ENCODE data around the gene PLEKHG4B. TPM values are rescaled to one million over a fixed set of nuclear protein-coding genes. Genes with fewer than 3 reads are reported as not detected.

Gene PLEKHG4B
- total RNA-seq, 1 experiment from 2014 or later: 0.02 TPM

DNA sequence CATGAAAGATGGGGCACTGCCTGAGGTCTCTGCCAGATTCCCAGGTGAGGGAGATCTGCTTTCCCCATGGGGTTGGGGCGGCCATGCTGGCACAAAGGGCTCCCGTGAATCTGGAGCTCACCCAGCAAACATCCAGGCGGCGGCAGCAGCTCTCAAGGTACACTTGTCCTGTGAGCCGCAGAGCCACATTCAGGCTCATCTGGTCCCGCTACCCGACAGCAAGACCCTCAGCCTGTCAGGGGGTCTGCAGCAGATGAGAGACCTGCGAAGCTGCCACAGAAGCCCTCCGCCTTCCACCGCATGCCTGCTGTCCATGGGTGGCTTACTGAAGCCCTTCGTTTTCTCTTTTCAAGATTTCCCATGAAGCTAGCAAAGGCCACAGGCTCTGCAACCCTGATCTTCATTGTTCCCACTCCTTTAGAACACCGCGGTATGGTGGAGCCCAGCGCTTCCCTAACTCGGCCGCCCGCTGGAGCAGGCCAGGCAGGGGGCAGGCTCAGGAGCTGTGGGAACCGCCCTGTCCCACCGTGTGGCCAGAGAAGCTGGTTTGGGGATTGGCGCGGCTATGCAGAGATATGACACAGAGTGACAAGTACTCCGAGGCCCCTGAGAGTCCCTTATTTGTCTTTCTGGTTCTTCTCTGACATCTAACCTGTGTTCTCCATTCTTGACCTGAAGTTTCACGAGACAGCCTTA is 108.1 kb downstream of the PLEKHG4B start:
- no peak for DNase-seq (ENCODE audit: low read depth, low spot score)
- no peaks in the 10 kb centered on the region for H3K4me1 ChIP-seq (ENCODE audit: control insufficient read depth in 1 of 2, insufficient read depth in 2 of 2, low read length in 2 of 2)
- no peaks in the 10 kb centered on the region for H3K27me3 ChIP-seq (ENCODE audit: insufficient read depth, low read length)
- no peak overlapping the region for H2AFZ ChIP-seq (ENCODE audit: low read depth, low read length, poor library complexity, severe bottlenecking)
- no peaks in the 10 kb centered on the region for H3K79me2 ChIP-seq (ENCODE audit: insufficient read depth, low read length)
- H3K27ac ChIP-seq (ENCODE audit: low read depth, low read length): no peak overlapping the region
- ChIA-PET CTCF (no interaction called here), POLR2A (no interaction called here), RAD21 (ENCODE audit: low non-redundant PET in 1 of 2, low total read pairs in 2 of 2, uncharacterized antibody in 2 of 2, unreplicated experiment in 2 of 2) (no interaction called here)
- no peaks in the 10 kb centered on the region for H3K9me3 ChIP-seq (ENCODE audit: control insufficient read depth in 1 of 2, insufficient read depth in 1 of 2, low read depth in 1 of 2, low read length in 2 of 2)
- no peak overlapping the region for H3K9ac ChIP-seq (ENCODE audit: low read length)
- H4K20me1 ChIP-seq (ENCODE audit: insufficient read depth): no peaks in the 10 kb centered on the region
- intact Hi-C loops (cut with micrococcal nuclease): no loop called here
- ATAC-seq: no peak
- no TSS peak for BruUV-seq (replicated peaks)
- no peak overlapping the region for H3K4me2 ChIP-seq (ENCODE audit: low read length)
- no peak overlapping the region for H3K4me3 ChIP-seq (replicated peaks in 1 of 2; ENCODE audit: low read depth in 1 of 2, low read length in 2 of 2)
- no peaks in the 10 kb centered on the region for H3K9me2 ChIP-seq (ENCODE audit: insufficient read depth)
- TF ChIP-seq CBX3 (IDR thresholded peaks at IDR 0.05; ENCODE audit: low read depth) (no peak), SRF (IDR thresholded peaks at IDR 0.05; ENCODE audit: low read depth) (no peak), ZNF274 (IDR thresholded peaks at IDR 0.05; ENCODE audit: low read depth, low read length) (no peak), SIN3A (IDR thresholded peaks at IDR 0.05; ENCODE audit: low read depth) (no peak), EZH2phosphoT487 (IDR thresholded peaks at IDR 0.05; ENCODE audit: borderline replicate concordance) (no peak), SP1 (IDR thresholded peaks at IDR 0.05; ENCODE audit: low read depth) (no peak)
- TF ChIP-seq, protein P1, sequence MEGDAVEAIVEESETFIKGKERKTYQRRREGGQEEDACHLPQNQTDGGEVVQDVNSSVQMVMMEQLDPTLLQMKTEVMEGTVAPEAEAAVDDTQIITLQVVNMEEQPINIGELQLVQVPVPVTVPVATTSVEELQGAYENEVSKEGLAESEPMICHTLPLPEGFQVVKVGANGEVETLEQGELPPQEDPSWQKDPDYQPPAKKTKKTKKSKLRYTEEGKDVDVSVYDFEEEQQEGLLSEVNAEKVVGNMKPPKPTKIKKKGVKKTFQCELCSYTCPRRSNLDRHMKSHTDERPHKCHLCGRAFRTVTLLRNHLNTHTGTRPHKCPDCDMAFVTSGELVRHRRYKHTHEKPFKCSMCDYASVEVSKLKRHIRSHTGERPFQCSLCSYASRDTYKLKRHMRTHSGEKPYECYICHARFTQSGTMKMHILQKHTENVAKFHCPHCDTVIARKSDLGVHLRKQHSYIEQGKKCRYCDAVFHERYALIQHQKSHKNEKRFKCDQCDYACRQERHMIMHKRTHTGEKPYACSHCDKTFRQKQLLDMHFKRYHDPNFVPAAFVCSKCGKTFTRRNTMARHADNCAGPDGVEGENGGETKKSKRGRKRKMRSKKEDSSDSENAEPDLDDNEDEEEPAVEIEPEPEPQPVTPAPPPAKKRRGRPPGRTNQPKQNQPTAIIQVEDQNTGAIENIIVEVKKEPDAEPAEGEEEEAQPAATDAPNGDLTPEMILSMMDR (IDR thresholded peaks at IDR 0.05 in 2 of 3, conservative IDR thresholded peaks at IDR 0.05 in 1 of 3; ENCODE audit: borderline replicate concordance in 1 of 3, insufficient read depth in 1 of 3, low read depth in 2 of 3, low read length in 2 of 3): no peak
- peaks cover 0 to 5% of the 10 kb centered on the region in 2 experiments; a peak in 2 of 4 replicates for H3K36me3 ChIP-seq (ENCODE audit: control insufficient read depth in 1 of 2, insufficient read depth in 2 of 2, low read length in 2 of 2)

DNA sequence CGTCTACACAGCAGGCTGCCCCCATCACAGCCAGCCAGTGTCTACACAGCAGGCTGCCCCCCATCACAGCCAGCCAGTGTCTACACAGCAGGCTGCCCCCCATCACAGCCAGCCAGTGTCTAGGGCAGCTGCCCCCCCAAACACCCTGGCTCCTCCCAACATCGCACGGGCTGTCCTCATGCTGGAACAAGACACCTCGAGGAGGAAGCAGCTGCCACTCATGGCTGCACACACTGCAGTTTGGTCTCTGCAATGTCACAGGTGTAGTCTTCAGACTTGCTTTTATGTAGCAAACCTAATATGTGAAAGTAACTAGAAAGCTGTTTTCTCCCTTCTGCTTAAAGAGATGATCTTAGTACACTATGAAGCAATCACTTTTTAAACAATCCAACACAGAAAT is 109.0 kb downstream of the PLEKHG4B start:
- POLR2A ChIA-PET: no interaction called here
- Histone ChIP-seq H3K79me2 (ENCODE audit: insufficient read depth, low read length) (no peaks in the 10 kb centered on the region), H3K4me1 (ENCODE audit: control insufficient read depth in 1 of 2, insufficient read depth in 2 of 2, low read length in 2 of 2) (no peaks in the 10 kb centered on the region), H4K20me1 (ENCODE audit: insufficient read depth) (no peaks in the 10 kb centered on the region), H3K4me3 (replicated peaks in 1 of 2; ENCODE audit: low read depth in 1 of 2, low read length in 2 of 2) (no peak overlapping the region), H3K27me3 (ENCODE audit: insufficient read depth, low read length) (no peaks in the 10 kb centered on the region), H3K36me3 (ENCODE audit: control insufficient read depth in 1 of 2, insufficient read depth in 2 of 2, low read length in 2 of 2) (peaks cover 0 to 7% of the 10 kb centered on the region in 2 experiments; a peak in 2 of 4 replicates), H3K4me2 (ENCODE audit: low read length) (no peak overlapping the region), H3K27ac (ENCODE audit: low read depth, low read length) (no peak overlapping the region), H3K9me3 (ENCODE audit: control insufficient read depth in 1 of 2, insufficient read depth in 1 of 2, low read depth in 1 of 2, low read length in 2 of 2) (no peaks in the 10 kb centered on the region), H3K9ac (ENCODE audit: low read length) (no peak overlapping the region), H2AFZ (ENCODE audit: low read depth, low read length, poor library complexity, severe bottlenecking) (no peak overlapping the region), H3K9me2 (ENCODE audit: insufficient read depth) (no peaks in the 10 kb centered on the region)
- ATAC-seq (no peak), DNase-seq (ENCODE audit: low read depth, low spot score) (no peak)
- TF ChIP-seq YY1 (IDR thresholded peaks at IDR 0.05; ENCODE audit: extremely low read depth, insufficient replicate concordance, low read depth, low read length) (no peak), CEBPB (IDR thresholded peaks at IDR 0.05; ENCODE audit: low read depth) (no peak), ZNF274 (IDR thresholded peaks at IDR 0.05; ENCODE audit: low read depth, low read length) (no peak), ELF1 (IDR thresholded peaks at IDR 0.05; ENCODE audit: borderline replicate concordance, low read depth) (no peak), RAD21 (IDR thresholded peaks at IDR 0.05; ENCODE audit: low read depth) (no peak)
- TF ChIP-seq, protein P2, sequence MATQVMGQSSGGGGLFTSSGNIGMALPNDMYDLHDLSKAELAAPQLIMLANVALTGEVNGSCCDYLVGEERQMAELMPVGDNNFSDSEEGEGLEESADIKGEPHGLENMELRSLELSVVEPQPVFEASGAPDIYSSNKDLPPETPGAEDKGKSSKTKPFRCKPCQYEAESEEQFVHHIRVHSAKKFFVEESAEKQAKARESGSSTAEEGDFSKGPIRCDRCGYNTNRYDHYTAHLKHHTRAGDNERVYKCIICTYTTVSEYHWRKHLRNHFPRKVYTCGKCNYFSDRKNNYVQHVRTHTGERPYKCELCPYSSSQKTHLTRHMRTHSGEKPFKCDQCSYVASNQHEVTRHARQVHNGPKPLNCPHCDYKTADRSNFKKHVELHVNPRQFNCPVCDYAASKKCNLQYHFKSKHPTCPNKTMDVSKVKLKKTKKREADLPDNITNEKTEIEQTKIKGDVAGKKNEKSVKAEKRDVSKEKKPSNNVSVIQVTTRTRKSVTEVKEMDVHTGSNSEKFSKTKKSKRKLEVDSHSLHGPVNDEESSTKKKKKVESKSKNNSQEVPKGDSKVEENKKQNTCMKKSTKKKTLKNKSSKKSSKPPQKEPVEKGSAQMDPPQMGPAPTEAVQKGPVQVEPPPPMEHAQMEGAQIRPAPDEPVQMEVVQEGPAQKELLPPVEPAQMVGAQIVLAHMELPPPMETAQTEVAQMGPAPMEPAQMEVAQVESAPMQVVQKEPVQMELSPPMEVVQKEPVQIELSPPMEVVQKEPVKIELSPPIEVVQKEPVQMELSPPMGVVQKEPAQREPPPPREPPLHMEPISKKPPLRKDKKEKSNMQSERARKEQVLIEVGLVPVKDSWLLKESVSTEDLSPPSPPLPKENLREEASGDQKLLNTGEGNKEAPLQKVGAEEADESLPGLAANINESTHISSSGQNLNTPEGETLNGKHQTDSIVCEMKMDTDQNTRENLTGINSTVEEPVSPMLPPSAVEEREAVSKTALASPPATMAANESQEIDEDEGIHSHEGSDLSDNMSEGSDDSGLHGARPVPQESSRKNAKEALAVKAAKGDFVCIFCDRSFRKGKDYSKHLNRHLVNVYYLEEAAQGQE (IDR thresholded peaks at IDR 0.05; ENCODE audit: low read depth): no peak
- CTCF ChIA-PET: no interaction called here
- intact Hi-C loops (cut with micrococcal nuclease): no loop called here
- RAD21 ChIA-PET (ENCODE audit: low non-redundant PET in 1 of 2, low total read pairs in 2 of 2, uncharacterized antibody in 2 of 2, unreplicated experiment in 2 of 2): no interaction called here
- no TSS peak for BruUV-seq (replicated peaks)

Measured in HCT116 (cell line).